ENCODE data around the gene COL13A1.

COL13A1 gene

GRCh38 chr10:69901628-69902505 lies 100.2 kb downstream of the COL13A1 start:
- peak; percentile 64 for DNase-seq (ENCODE audit: low read depth)
- peak; percentile 65 for TF ChIP-seq CTCF (conservative IDR thresholded peaks at IDR 0.05; ENCODE audit: low read length)

GRCh38 chr10:69902835-69903535 lies 101.3 kb downstream of the COL13A1 start:
- no peak for TF ChIP-seq CTCF (conservative IDR thresholded peaks at IDR 0.05; ENCODE audit: low read length)
- no peak overlapping the region for H3K4me3 ChIP-seq (ENCODE audit: low read length)
- no peak for DNase-seq (ENCODE audit: low read depth)

More at GRCh38 chr10:69901628-69902505, 100.2 kb downstream of the COL13A1 start:
- no peak overlapping the region for H3K4me3 ChIP-seq (ENCODE audit: low read length)

GRCh38 chr10:69904533-69904932 lies 102.8 kb downstream of the COL13A1 start:
- no peak for TF ChIP-seq CTCF (conservative IDR thresholded peaks at IDR 0.05; ENCODE audit: low read length)
- no peak for DNase-seq (ENCODE audit: low read depth)
- H3K4me3 ChIP-seq (ENCODE audit: low read length), result no peak overlapping the region

- no peak for DNase-seq (ENCODE audit: low read depth)
- no peak for TF ChIP-seq CTCF (conservative IDR thresholded peaks at IDR 0.05; ENCODE audit: low read length)
- H3K4me3 ChIP-seq (ENCODE audit: low read length), result no peak overlapping the region
Measured at GRCh38 chr10:69906425-69906824, 104.7 kb downstream of the COL13A1 start.

GRCh38 chr10:69907517-69907916 lies 105.8 kb downstream of the COL13A1 start:
- TF ChIP-seq CTCF (conservative IDR thresholded peaks at IDR 0.05; ENCODE audit: low read length), result no peak
- H3K4me3 ChIP-seq (ENCODE audit: low read length), result no peak overlapping the region
- DNase-seq (ENCODE audit: low read depth), result no peak

- peak; percentile 40 for DNase-seq (ENCODE audit: low read depth)
- no peak for TF ChIP-seq CTCF (conservative IDR thresholded peaks at IDR 0.05; ENCODE audit: low read length)
- H3K4me3 ChIP-seq (ENCODE audit: low read length), result no peak overlapping the region
Measured at GRCh38 chr10:69908124-69908523, 106.4 kb downstream of the COL13A1 start.
